H1 (cell line): Measurements from ENCODE around the gene HTR1B. TPM values are rescaled to one million over a fixed set of nuclear protein-coding genes. Genes with fewer than 3 reads are reported as not detected.

Source experiments
- CTCF ChIA-PET: fragments of 300-600 bp; sonication (Branson Sonifier 250); formaldehyde crosslinking; loops from one replicate; lab custom pipeline; 2021; ENCODE audit not compliant: partially characterized antibody; lab: Charles Lee
- POLR2A ChIA-PET: fragments of 300-600 bp; sonication (Branson Sonifier 250); formaldehyde crosslinking; loops from one replicate; lab custom pipeline; 2021; ENCODE audit warnings: inconsistent platforms; ENCODE audit not compliant: partially characterized antibody; lab: Charles Lee
- DNase-seq, 2 experiments: peaks; one replicate each; pipeline versions ENCODE4 v3.0.0 to v3.0.0-alpha.2; 2010 to 2022; ENCODE audit warnings: low spot score in 2 of 2, low read depth in 1 of 2, mixed read lengths in 1 of 2
- FAIRE-seq: peaks from 2 replicates; lab custom pipeline; 2011; peaks lifted over from hg19 to GRCh38; lab: Jason Lieb, UNC
- H2AFZ ChIP-seq: 2 replicates; pipeline ENCODE4 v1.8.1; 2012; ENCODE audit warnings: low read length, inconsistent platforms
- H2AK5ac ChIP-seq: 2 replicates; pipeline ENCODE4 v1.6.1; 2013; ENCODE audit warnings: low read depth, low read length
- H2BK120ac ChIP-seq: replicated peaks from 2 replicates; pipeline ENCODE3; 2013; ENCODE audit warnings: low read depth, low read length, inconsistent platforms
- H2BK12ac ChIP-seq: 2 replicates; pipeline ENCODE4 v1.6.1; 2013; ENCODE audit warnings: low read depth, low read length
- H2BK15ac ChIP-seq: 2 replicates; pipeline ENCODE4 v1.6.1; 2013; ENCODE audit warnings: low read length
- H2BK20ac ChIP-seq: 2 replicates; pipeline ENCODE4 v1.6.1; 2013; ENCODE audit warnings: low read length
- H2BK5ac ChIP-seq: 2 replicates; pipeline ENCODE4 v1.6.1; 2013; ENCODE audit warnings: low read depth, low read length
- H3K14ac ChIP-seq: 2 replicates; pipeline ENCODE4 v1.6.1; 2013; ENCODE audit warnings: inconsistent platforms; ENCODE audit not compliant: insufficient read length
- H3K18ac ChIP-seq: 2 replicates; pipeline ENCODE4 v1.6.1; 2013; ENCODE audit warnings: low read length; ENCODE audit errors: extremely low read depth
- H3K23ac ChIP-seq: 2 replicates; pipeline ENCODE4 v1.6.1; 2013; ENCODE audit warnings: inconsistent platforms; ENCODE audit not compliant: insufficient read length
- H3K23me2 ChIP-seq: 2 replicates; pipeline ENCODE4 v1.6.1; 2013; ENCODE audit warnings: low read depth, low read length
- H3K27ac ChIP-seq: 2 replicates; pipeline ENCODE4 v1.6.1; 2011; ENCODE audit warnings: low read depth, low read length, inconsistent platforms
- H3K27me3 ChIP-seq, 4 experiments: replicated peaks in 1 of 4; 1 replicate in 1 of 4; 2 replicates in 3 of 4; pipeline versions ENCODE4 v1.6.1 to v1.8.1; 2011 to 2013; ENCODE audit warnings: low read length in 3 of 4, mild to moderate bottlenecking in 3 of 4, inconsistent platforms in 2 of 4, mixed read lengths in 2 of 4, moderate library complexity in 1 of 4; ENCODE audit not compliant: control insufficient read depth in 3 of 4, insufficient read depth in 3 of 4; ENCODE audit errors: extremely low read depth in 1 of 4
- H3K36me3 ChIP-seq, 4 experiments: 2 replicates each; pipeline versions ENCODE4 v1.6.1 to v1.8.1; 2011 to 2013; ENCODE audit warnings: mild to moderate bottlenecking in 4 of 4, low read length in 3 of 4, moderate library complexity in 2 of 4, control low read depth in 1 of 4, inconsistent platforms in 1 of 4; ENCODE audit not compliant: insufficient read depth in 4 of 4, control insufficient read depth in 2 of 4
- H3K4ac ChIP-seq: replicated peaks from 2 replicates; pipeline ENCODE3; 2013; ENCODE audit warnings: low read length, low read depth, mixed read lengths, inconsistent platforms; ENCODE audit not compliant: insufficient read length
- H3K4me1 ChIP-seq, 4 experiments: replicated peaks in 1 of 4; 1 replicate in 1 of 4; 2 replicates in 3 of 4; pipeline versions ENCODE4 v1.6.1 to v1.8.1; 2011 to 2013; ENCODE audit warnings: low read length in 3 of 4, inconsistent platforms in 2 of 4, mixed read lengths in 1 of 4; ENCODE audit not compliant: insufficient read depth in 4 of 4, control insufficient read depth in 3 of 4
- H3K4me2 ChIP-seq, 2 experiments: 2 replicates each; pipeline versions ENCODE4 v1.6.1 to v1.8.1; 2011 to 2013; ENCODE audit warnings: low read depth in 2 of 2, low read length in 2 of 2, control low read depth in 1 of 2, inconsistent platforms in 1 of 2, mild to moderate bottlenecking in 1 of 2; ENCODE audit not compliant: insufficient read depth in 1 of 2
- H3K4me3 ChIP-seq, 4 experiments: fragments of 200-600, 300-600 bp in 1 of 4; sonication (generic), shearing (Covaris generic), sonication (Bioruptor Twin) in 1 of 4; 2 replicates each; pipeline versions ENCODE4 v1.5.1 to v1.8.1; 2011 to 2016; ENCODE audit warnings: low read length in 4 of 4, low read depth in 3 of 4, control low read depth in 2 of 4, inconsistent platforms in 2 of 4, mild to moderate bottlenecking in 2 of 4, mixed read lengths in 1 of 4, moderate library complexity in 1 of 4; ENCODE audit not compliant: insufficient read depth in 2 of 4; ENCODE audit errors: extremely low read depth in 1 of 4
- H3K56ac ChIP-seq: replicated peaks from 2 replicates; pipeline ENCODE3; 2013; ENCODE audit warnings: low read depth, mild to moderate bottlenecking, mixed read lengths, low read length, inconsistent platforms; ENCODE audit not compliant: insufficient read length
- H3K79me1 ChIP-seq: 2 replicates; pipeline ENCODE4 v1.6.1; 2013; ENCODE audit warnings: low read depth, low read length, control low read depth
- H3K79me2 ChIP-seq, 2 experiments: 2 replicates each; pipeline versions ENCODE4 v1.6.1 to v1.8.1; 2012 to 2013; ENCODE audit warnings: low read length in 2 of 2, mild to moderate bottlenecking in 2 of 2, inconsistent platforms in 1 of 2; ENCODE audit not compliant: insufficient read depth in 2 of 2, control insufficient read depth in 1 of 2
- H3K9ac ChIP-seq, 4 experiments: replicated peaks in 1 of 4; 1 replicate in 1 of 4; 2 replicates in 3 of 4; pipeline versions ENCODE4 v1.6.1 to v1.8.1; 2011 to 2013; ENCODE audit warnings: low read depth in 3 of 4, low read length in 3 of 4, control low read depth in 2 of 4, mild to moderate bottlenecking in 2 of 4, moderate library complexity in 2 of 4, inconsistent platforms in 1 of 4; ENCODE audit errors: extremely low read depth in 1 of 4
- H3K9me3 ChIP-seq, 2 experiments: 2 replicates each; pipeline versions ENCODE4 v1.6.1 to v1.8.1; 2012 to 2013; ENCODE audit warnings: mild to moderate bottlenecking in 2 of 2, moderate library complexity in 2 of 2, control low read depth in 1 of 2, inconsistent platforms in 1 of 2, low read depth in 1 of 2, low read length in 1 of 2, mixed read lengths in 1 of 2; ENCODE audit not compliant: insufficient read depth in 2 of 2
- H4K20me1 ChIP-seq, 2 experiments: replicated peaks in 1 of 2; 2 replicates each; pipeline versions ENCODE3 to v1.8.1; 2011 to 2013; ENCODE audit warnings: inconsistent platforms in 2 of 2, low read length in 2 of 2, mild to moderate bottlenecking in 1 of 2; ENCODE audit not compliant: insufficient read depth in 2 of 2, control insufficient read depth in 1 of 2
- H4K5ac ChIP-seq: 2 replicates; pipeline ENCODE4 v1.6.1; 2013; ENCODE audit warnings: low read length, low read depth, mixed read lengths, inconsistent platforms; ENCODE audit not compliant: insufficient read length
- H4K8ac ChIP-seq: 2 replicates; pipeline ENCODE4 v1.8.0; 2013; ENCODE audit warnings: mild to moderate bottlenecking, moderate library complexity, low read length, inconsistent platforms; ENCODE audit not compliant: insufficient read depth; ENCODE audit errors: extremely low read depth
- H4K91ac ChIP-seq: replicated peaks from 2 replicates; pipeline ENCODE3; 2013; ENCODE audit warnings: low read length, mixed read lengths, inconsistent platforms; ENCODE audit not compliant: insufficient read length
- JUND ChIP-seq: IDR thresholded peaks from 2 replicates; pipeline ENCODE4 v1.6.1; 2011; ENCODE audit warnings: mild to moderate bottlenecking, improper control_type of control experiment, low read length
- POU5F1 ChIP-seq: IDR thresholded peaks from 2 replicates; pipeline ENCODE4 v1.6.1; 2011; ENCODE audit warnings: low read depth, mild to moderate bottlenecking, low read length, moderate library complexity
- whole genome bisulfite sequencing, 2 experiments: shearing (Covaris generic) in 1 of 2; methylation state at CpG; one replicate each; pipeline versions ENCODE4 v1.1.6 to v1.1.7; 2013 to 2015; ENCODE audit warnings: low lambda C conversion rate in 2 of 2, mixed read lengths in 2 of 2, inconsistent platforms in 1 of 2, low coverage in 1 of 2, missing lambda C conversion rate in 1 of 2; ENCODE audit not compliant: insufficient replicate concordance in 2 of 2, insufficient coverage in 1 of 2, insufficient read length in 1 of 2; ENCODE audit errors: extremely low coverage in 1 of 2, missing lambda C conversion rate in 1 of 2; 5-methylcytosine and 5-hydroxymethylcytosine counted together
- polyA plus RNA-seq, 7 experiments: library from polyadenylated mRNA; depleted of rRNA in 3 of 7; stranded (reverse) in 5 of 7; unstranded in 2 of 7; fragments of >200 nt in 5 of 7; fragments of 200-250 nt in 2 of 7; gene quantifications; 1 replicate in 5 of 7; 2 replicates in 1 of 7; 4 replicates in 1 of 7; pipeline versions ENCODE4 v1.2.1 to v1.2.3, GENCODE V29; 2011 to 2013; ENCODE audit warnings: missing spikeins in 2 of 7, mixed read lengths in 2 of 7
- total RNA-seq: library from RNA; stranded (reverse); fragmentation: NEBNext Ultra II Directional; extraction: Animal tissue kit (Norgen Biotek cat#: 25700); gene quantifications from 2 replicates; pipeline ENCODE4 v1.2.1, GENCODE V29; 2021

HTR1B gene
- total and polyA plus RNA-seq, 2 of the 8 experiments (the other 6 are each of a cell fraction or from before 2014, with no cell fraction given), result 1.1 to 1.4 TPM

- Histone ChIP-seq H3K18ac (no peak overlapping the region), H3K4ac (no peak overlapping the region), H2BK5ac (0 out of 2 replicates have a peak overlapping the region, but pooled peaks have one; percentile 4), H2BK12ac (no peak overlapping the region), H3K23ac (no peak overlapping the region), H3K9me3 (no peaks in the 10 kb centered on the region), H3K14ac (no peak overlapping the region), H4K91ac (no peak overlapping the region), H2BK120ac (no peak overlapping the region), H2AFZ (peak overlapping the region; percentile 79), H3K9ac (no peak overlapping the region), H3K27ac (no peak overlapping the region), H3K36me3 (no peaks in the 10 kb centered on the region), H3K79me2 (no peaks in the 10 kb centered on the region), H3K56ac (no peak overlapping the region), H3K79me1 (no peaks in the 10 kb centered on the region), H4K5ac (no peak overlapping the region), H3K23me2 (no peaks in the 10 kb centered on the region), H3K4me2 (no peak overlapping the region), H3K4me1 (peaks cover 0 to 10% (median 8%) of the 10 kb centered on the region in 4 experiments; a peak in 6 of 7 replicates), H3K4me3 (no peak overlapping the region), H2AK5ac (no peak overlapping the region), H3K27me3 (peaks cover 0 to under 1% (median 0%) of the 10 kb centered on the region in 4 experiments; a peak in 2 of 7 replicates), H2BK20ac (no peak overlapping the region), H4K20me1 (no peaks in the 10 kb centered on the region), H4K8ac (no peak overlapping the region), H2BK15ac (no peak overlapping the region)
- FAIRE-seq (no peak), DNase-seq (no peak)
- POLR2A ChIA-PET, result no interaction called here
- 87% methylated on average over 5 of the region's 5 CpGs; no CpG with 5 or more reads in 1 of the 2 experiments for WGBS, 2 experiments
- no peak for TF ChIP-seq POU5F1
- TF ChIP-seq JUND, result peak; percentile 58; the same call in 1 of the 2 replicates
- CTCF ChIA-PET, result interaction anchor here (0.6 to 3.4 kb wide), 9 partner anchors 8 to 544 kb away, joined by 3 to 17 read pairs (median 4); no protein-coding TSS in a partner anchor
Observed at GRCh38 chr6:77456531-77457248, 6.6 kb downstream of the HTR1B start.
